ENCODE data around the gene ARHGEF3.

Gene ARHGEF3

GRCh38 chr3:56830884-56831283 lies 29.1 kb upstream of the ARHGEF3 start:
- no peak for TF ChIP-seq CTCF (IDR thresholded peaks at IDR 0.05; ENCODE audit: insufficient read depth, missing control alignments)
- DNase-seq (ENCODE audit: insufficient read length, low spot score): no peak
- no peak for FAIRE-seq

GRCh38 chr3:56829533-56829932 lies 27.8 kb upstream of the ARHGEF3 start:
- FAIRE-seq: no peak
- TF ChIP-seq CTCF (IDR thresholded peaks at IDR 0.05; ENCODE audit: insufficient read depth, missing control alignments): no peak
- DNase-seq (ENCODE audit: insufficient read length, low spot score): no peak

- DNase-seq (ENCODE audit: insufficient read length, low spot score) (no peak), FAIRE-seq (no peak)
- no peak for TF ChIP-seq CTCF (IDR thresholded peaks at IDR 0.05; ENCODE audit: insufficient read depth, missing control alignments)
Measured at GRCh38 chr3:56826831-56827722, 25.3 kb upstream of the ARHGEF3 start.

- TF ChIP-seq CTCF (IDR thresholded peaks at IDR 0.05; ENCODE audit: insufficient read depth, missing control alignments): no peak
- DNase-seq (ENCODE audit: insufficient read length, low spot score) (no peak), FAIRE-seq (no peak)
Measured at GRCh38 chr3:56825567-56826438, 24.1 kb upstream of the ARHGEF3 start.

GRCh38 chr3:56823984-56824703 lies 22.4 kb upstream of the ARHGEF3 start:
- FAIRE-seq (no peak), DNase-seq (ENCODE audit: insufficient read length, low spot score) (no peak)
- no peak for TF ChIP-seq CTCF (IDR thresholded peaks at IDR 0.05; ENCODE audit: insufficient read depth, missing control alignments)

- no peak for TF ChIP-seq CTCF (IDR thresholded peaks at IDR 0.05; ENCODE audit: insufficient read depth, missing control alignments)
- FAIRE-seq (no peak), DNase-seq (ENCODE audit: insufficient read length, low spot score) (no peak)
Measured at GRCh38 chr3:56823421-56823926, 21.7 kb upstream of the ARHGEF3 start.

Data from D721Med (cell line).